Measurements from ENCODE around the gene MEI4. TPM values are rescaled to one million over a fixed set of nuclear protein-coding genes. Genes with fewer than 3 reads are reported as not detected.

Gene MEI4
- total RNA-seq, 1 experiment from 2014 or later, result not detected

- no peaks in the 10 kb centered on the region for H3K9me3 ChIP-seq (ENCODE audit: control insufficient read depth in 1 of 2, insufficient read depth in 1 of 2, low read depth in 1 of 2, low read length in 2 of 2)
- no peak overlapping the region for H3K4me2 ChIP-seq (ENCODE audit: low read length)
- intact Hi-C loops (cut with micrococcal nuclease), result no loop called here
- no peak overlapping the region for H3K4me3 ChIP-seq (replicated peaks in 1 of 2; ENCODE audit: low read depth in 1 of 2, low read length in 2 of 2)
- no peak for DNase-seq (ENCODE audit: low read depth, low spot score)
- H3K27ac ChIP-seq (ENCODE audit: low read depth, low read length), result no peak overlapping the region
- H4K20me1 ChIP-seq (ENCODE audit: insufficient read depth), result no peaks in the 10 kb centered on the region
- no peaks in the 10 kb centered on the region for H3K79me2 ChIP-seq (ENCODE audit: insufficient read depth, low read length)
- TF ChIP-seq EZH2phosphoT487 (IDR thresholded peaks at IDR 0.05; ENCODE audit: borderline replicate concordance) (no peak), REST (IDR thresholded peaks at IDR 0.05; ENCODE audit: low read depth) (peak; percentile 12; the same call in 1 of the 2 replicates), POLR2A (IDR thresholded peaks at IDR 0.05; ENCODE audit: borderline replicate concordance, extremely low read depth, insufficient read depth, insufficient read length) (no peak)
- ChIA-PET RAD21 (ENCODE audit: low non-redundant PET in 1 of 2, low total read pairs in 2 of 2, uncharacterized antibody in 2 of 2, unreplicated experiment in 2 of 2) (no interaction called here), POLR2A (no interaction called here), CTCF (no interaction called here)
- H3K4me1 ChIP-seq (ENCODE audit: control insufficient read depth in 1 of 2, insufficient read depth in 2 of 2, low read length in 2 of 2), result no peaks in the 10 kb centered on the region
- H3K36me3 ChIP-seq (ENCODE audit: control insufficient read depth in 1 of 2, insufficient read depth in 2 of 2, low read length in 2 of 2), result no peaks in the 10 kb centered on the region
- no peak for ATAC-seq
- no peak overlapping the region for H3K9ac ChIP-seq (ENCODE audit: low read length)
- no peak overlapping the region for H2AFZ ChIP-seq (ENCODE audit: low read depth, low read length, poor library complexity, severe bottlenecking)
- H3K9me2 ChIP-seq (ENCODE audit: insufficient read depth), result no peaks in the 10 kb centered on the region
- no TSS peak for BruUV-seq (replicated peaks)
- no peaks in the 10 kb centered on the region for H3K27me3 ChIP-seq (ENCODE audit: insufficient read depth, low read length)
These were observed 17.1 kb downstream of the MEI4 start for GRCh38 chr6:77669913-77670312.

GRCh38 chr6:77674211-77674610 lies 21.4 kb downstream of the MEI4 start:
- H3K9me3 ChIP-seq (ENCODE audit: control insufficient read depth in 1 of 2, insufficient read depth in 1 of 2, low read depth in 1 of 2, low read length in 2 of 2), result no peaks in the 10 kb centered on the region
- no peaks in the 10 kb centered on the region for H3K27me3 ChIP-seq (ENCODE audit: insufficient read depth, low read length)
- H3K4me3 ChIP-seq (replicated peaks in 1 of 2; ENCODE audit: low read depth in 1 of 2, low read length in 2 of 2), result no peak overlapping the region
- no peak overlapping the region for H3K9ac ChIP-seq (ENCODE audit: low read length)
- H3K36me3 ChIP-seq (ENCODE audit: control insufficient read depth in 1 of 2, insufficient read depth in 2 of 2, low read length in 2 of 2), result no peaks in the 10 kb centered on the region
- ChIA-PET RAD21 (ENCODE audit: low non-redundant PET in 1 of 2, low total read pairs in 2 of 2, uncharacterized antibody in 2 of 2, unreplicated experiment in 2 of 2) (no interaction called here), CTCF (no interaction called here), POLR2A (no interaction called here)
- no peak for DNase-seq (ENCODE audit: low read depth, low spot score)
- no peak overlapping the region for H3K4me2 ChIP-seq (ENCODE audit: low read length)
- no peak for ATAC-seq
- H3K4me1 ChIP-seq (ENCODE audit: control insufficient read depth in 1 of 2, insufficient read depth in 2 of 2, low read length in 2 of 2), result no peaks in the 10 kb centered on the region
- H3K9me2 ChIP-seq (ENCODE audit: insufficient read depth), result no peaks in the 10 kb centered on the region
- no TSS peak for BruUV-seq (replicated peaks)
- TF ChIP-seq JUND (IDR thresholded peaks at IDR 0.05), result no peak
- H3K79me2 ChIP-seq (ENCODE audit: insufficient read depth, low read length), result no peaks in the 10 kb centered on the region
- H4K20me1 ChIP-seq (ENCODE audit: insufficient read depth), result no peaks in the 10 kb centered on the region
- intact Hi-C loops (cut with micrococcal nuclease), result no loop called here
- H3K27ac ChIP-seq (ENCODE audit: low read depth, low read length), result no peak overlapping the region
- no peak overlapping the region for H2AFZ ChIP-seq (ENCODE audit: low read depth, low read length, poor library complexity, severe bottlenecking)

Data from HCT116 (cell line).